ENCODE data around the gene TMEM123.

DNA sequence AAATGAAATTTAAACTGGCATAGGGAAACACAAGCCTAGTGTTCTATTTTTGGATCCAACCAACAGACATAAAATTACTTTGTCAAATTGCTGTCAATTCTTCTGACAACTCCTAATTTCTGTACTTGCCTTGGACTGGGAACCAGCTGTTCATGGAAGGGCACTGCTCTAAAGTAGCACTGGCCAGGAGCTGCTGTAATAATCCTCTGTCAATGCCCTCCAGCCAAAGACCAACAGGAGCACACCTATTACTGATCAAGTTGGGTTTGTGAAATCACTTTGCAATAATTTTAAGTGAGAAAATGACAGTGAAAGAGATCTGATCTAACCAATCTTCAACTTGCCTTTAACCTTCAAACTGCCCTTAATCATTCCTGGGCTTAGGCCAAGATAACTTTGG lies 18.9 kb upstream of the TMEM123 start:
- TF ChIP-seq POLR2AphosphoS5 (IDR thresholded peaks at IDR 0.05; ENCODE audit: low read depth, low read length) (no peak), TAF1 (IDR thresholded peaks at IDR 0.05; ENCODE audit: borderline replicate concordance, insufficient read depth, low read length) (no peak), FOXP2 (optimal IDR thresholded peaks at IDR 0.05; ENCODE audit: borderline replicate concordance, extremely low read depth, extremely low read length, insufficient read depth) (no peak)
- TF ChIP-seq, protein P1, sequence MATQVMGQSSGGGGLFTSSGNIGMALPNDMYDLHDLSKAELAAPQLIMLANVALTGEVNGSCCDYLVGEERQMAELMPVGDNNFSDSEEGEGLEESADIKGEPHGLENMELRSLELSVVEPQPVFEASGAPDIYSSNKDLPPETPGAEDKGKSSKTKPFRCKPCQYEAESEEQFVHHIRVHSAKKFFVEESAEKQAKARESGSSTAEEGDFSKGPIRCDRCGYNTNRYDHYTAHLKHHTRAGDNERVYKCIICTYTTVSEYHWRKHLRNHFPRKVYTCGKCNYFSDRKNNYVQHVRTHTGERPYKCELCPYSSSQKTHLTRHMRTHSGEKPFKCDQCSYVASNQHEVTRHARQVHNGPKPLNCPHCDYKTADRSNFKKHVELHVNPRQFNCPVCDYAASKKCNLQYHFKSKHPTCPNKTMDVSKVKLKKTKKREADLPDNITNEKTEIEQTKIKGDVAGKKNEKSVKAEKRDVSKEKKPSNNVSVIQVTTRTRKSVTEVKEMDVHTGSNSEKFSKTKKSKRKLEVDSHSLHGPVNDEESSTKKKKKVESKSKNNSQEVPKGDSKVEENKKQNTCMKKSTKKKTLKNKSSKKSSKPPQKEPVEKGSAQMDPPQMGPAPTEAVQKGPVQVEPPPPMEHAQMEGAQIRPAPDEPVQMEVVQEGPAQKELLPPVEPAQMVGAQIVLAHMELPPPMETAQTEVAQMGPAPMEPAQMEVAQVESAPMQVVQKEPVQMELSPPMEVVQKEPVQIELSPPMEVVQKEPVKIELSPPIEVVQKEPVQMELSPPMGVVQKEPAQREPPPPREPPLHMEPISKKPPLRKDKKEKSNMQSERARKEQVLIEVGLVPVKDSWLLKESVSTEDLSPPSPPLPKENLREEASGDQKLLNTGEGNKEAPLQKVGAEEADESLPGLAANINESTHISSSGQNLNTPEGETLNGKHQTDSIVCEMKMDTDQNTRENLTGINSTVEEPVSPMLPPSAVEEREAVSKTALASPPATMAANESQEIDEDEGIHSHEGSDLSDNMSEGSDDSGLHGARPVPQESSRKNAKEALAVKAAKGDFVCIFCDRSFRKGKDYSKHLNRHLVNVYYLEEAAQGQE (IDR thresholded peaks at IDR 0.05; ENCODE audit: insufficient read depth in 1 of 2, low read depth in 2 of 2, low read length in 2 of 2): no peak
